Tibial artery (tissue), 4 donors: ENCODE measurements around the gene SYTL3.
A peak's percentile ranks its signal among the peaks of the same experiment; 100 is the strongest.
"Not testable (repeated sequence)": the region's sequence is repeated elsewhere in the genome, so short reads cannot be mapped to it uniquely, and the experiment has no call there.

ENCODE experiments used
- DNase-seq, 2 donors: peaks; one replicate each; pipeline ENCODE4 v3.0.0-alpha.2; 2019
- H3K27ac ChIP-seq, 2 donors: fragments of 200-600 bp; sonication (generic) in 1 of 2; 1 replicate in 1 of 2; 2 replicates in 1 of 2; pipeline ENCODE4 v1.5.1; 2018 to 2019; ENCODE audit warnings: mild to moderate bottlenecking in 1 of 2
- H3K27me3 ChIP-seq, 2 donors: fragments of 200-600 bp; sonication (generic) in 1 of 2; one replicate each; pipeline versions ENCODE4 v1.5.1 to v1.6.0; 2016 to 2019
- H3K36me3 ChIP-seq, 3 donors: fragments of 200-600 bp; sonication (generic) in 2 of 3; one replicate each; pipeline ENCODE4 v1.5.1; 2016 to 2019; ENCODE audit warnings: mild to moderate bottlenecking in 2 of 3
- H3K4me1 ChIP-seq, 4 donors: fragments of 200-600 bp; sonication (generic) in 2 of 4; 1 replicate in 3 of 4; 2 replicates in 1 of 4; pipeline ENCODE4 v1.5.1; 2016 to 2019
- H3K4me3 ChIP-seq, 2 donors: fragments of 200-600 bp; sonication (generic) in 1 of 2; 1 replicate in 1 of 2; 2 replicates in 1 of 2; pipeline ENCODE4 v1.5.1; 2018 to 2019; ENCODE audit warnings: mild to moderate bottlenecking in 2 of 2
- H3K9me3 ChIP-seq, 3 donors: fragments of 200-600 bp; sonication (generic) in 1 of 3; one replicate each; pipeline ENCODE4 v1.5.1; 2016 to 2019
- intact Hi-C: fragments of 100-400 bp; cut with DNase I; formaldehyde crosslinking; loops from one replicate; pipeline ENCODE4 v1.15.0; 2023; ENCODE audit warnings: low total_unique reads
- TF ChIP-seq, protein P1 (sequence below), 2 experiments: fragments of 200-600 bp in 1 of 2; fragments of 450-650 bp in 1 of 2; IDR thresholded peaks; one replicate each; pipeline ENCODE4 v1.5.1; 2017 to 2019; ENCODE audit warnings: antibody characterized with exemption in 2 of 2, mild to moderate bottlenecking in 1 of 2, moderate library complexity in 1 of 2

Gene SYTL3, protein sequence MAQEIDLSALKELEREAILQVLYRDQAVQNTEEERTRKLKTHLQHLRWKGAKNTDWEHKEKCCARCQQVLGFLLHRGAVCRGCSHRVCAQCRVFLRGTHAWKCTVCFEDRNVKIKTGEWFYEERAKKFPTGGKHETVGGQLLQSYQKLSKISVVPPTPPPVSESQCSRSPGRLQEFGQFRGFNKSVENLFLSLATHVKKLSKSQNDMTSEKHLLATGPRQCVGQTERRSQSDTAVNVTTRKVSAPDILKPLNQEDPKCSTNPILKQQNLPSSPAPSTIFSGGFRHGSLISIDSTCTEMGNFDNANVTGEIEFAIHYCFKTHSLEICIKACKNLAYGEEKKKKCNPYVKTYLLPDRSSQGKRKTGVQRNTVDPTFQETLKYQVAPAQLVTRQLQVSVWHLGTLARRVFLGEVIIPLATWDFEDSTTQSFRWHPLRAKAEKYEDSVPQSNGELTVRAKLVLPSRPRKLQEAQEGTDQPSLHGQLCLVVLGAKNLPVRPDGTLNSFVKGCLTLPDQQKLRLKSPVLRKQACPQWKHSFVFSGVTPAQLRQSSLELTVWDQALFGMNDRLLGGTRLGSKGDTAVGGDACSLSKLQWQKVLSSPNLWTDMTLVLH

DNA sequence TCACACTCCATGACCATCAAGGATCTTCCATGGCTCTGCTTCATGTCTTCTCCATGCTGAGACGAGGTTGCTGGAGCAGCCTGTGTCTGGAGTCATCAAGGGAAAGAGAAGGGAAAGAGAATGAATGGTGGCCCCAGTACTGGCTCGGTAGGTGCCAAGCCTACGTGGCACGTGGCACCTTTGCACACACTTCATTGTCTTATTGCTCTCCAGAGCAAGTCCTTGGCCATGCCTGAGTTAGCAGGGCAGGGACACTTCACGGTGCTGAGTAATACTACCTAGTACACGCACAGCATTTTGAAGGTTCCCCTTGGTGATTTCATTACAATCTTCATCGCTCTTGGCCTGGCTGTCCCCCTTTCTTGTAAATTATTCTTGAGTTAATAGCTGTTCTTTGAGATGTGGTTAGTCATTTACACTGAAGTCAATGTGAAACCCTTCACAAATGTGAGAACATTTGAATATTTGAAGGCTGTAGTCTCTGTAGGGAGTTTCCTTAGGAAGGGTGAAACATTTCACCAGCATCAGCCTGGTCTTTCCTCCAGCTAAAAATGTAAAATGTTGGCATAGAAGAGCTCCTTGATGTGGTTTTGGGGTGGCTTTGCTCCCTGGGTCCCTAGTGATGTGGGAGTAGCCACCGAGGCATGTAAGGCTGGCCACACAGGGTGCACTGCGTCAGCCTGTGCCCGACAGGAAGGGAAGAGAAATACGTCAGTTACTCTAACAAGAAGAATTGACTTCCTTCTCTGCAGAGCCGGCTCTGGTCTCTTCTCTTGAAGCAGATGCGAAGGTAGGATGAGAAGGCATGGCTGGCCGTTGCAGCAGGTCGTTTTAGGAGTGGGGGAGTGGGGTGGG, at the start of gene SYTL3:
Gene SYTL3 (plus strand): TSS at position 766 of the 855 bp plus-strand sequence. CDS start 13,215 bp downstream, outside the sequence.
- H3K36me3 ChIP-seq = no peaks in the 10 kb centered on the region

DNA sequence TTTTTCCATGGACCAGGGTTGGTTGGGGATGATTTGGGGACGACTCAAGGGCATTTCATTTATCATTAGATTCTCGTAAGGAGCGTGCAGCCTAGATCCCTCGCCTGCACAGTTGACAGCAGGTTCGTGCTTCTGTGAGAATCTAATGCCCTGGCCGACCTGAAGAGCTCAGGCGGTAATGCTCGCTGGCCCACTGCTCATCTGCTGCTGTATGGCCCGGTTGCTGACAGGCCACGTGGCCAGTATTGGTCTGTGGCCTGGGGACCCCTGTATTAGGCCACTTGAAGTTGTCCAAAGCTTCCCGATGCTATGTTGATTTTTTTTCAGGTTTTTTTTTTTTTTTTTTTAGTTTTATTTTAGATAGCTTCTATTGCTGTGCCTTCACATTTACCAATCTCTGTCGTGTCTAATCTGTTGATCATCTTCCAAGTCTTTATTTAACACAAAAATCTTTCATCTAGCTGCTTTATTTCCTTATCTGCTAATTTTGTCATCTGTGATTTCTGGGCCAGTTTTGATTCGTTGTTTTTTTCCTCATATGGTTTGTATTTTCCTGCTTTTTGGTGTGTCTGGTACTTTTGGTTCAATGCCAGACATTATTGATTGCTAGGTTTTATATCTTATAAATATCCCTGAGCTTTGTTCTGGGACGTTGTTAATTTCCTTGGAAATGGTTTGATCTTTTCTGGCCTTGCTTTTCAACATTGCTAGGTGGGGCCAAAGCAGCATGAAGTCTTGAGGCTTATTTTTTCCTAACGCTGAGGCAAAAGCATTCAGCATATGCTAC, 46.4 kb upstream of the SYTL3 start:
- TF ChIP-seq, protein P1, sequence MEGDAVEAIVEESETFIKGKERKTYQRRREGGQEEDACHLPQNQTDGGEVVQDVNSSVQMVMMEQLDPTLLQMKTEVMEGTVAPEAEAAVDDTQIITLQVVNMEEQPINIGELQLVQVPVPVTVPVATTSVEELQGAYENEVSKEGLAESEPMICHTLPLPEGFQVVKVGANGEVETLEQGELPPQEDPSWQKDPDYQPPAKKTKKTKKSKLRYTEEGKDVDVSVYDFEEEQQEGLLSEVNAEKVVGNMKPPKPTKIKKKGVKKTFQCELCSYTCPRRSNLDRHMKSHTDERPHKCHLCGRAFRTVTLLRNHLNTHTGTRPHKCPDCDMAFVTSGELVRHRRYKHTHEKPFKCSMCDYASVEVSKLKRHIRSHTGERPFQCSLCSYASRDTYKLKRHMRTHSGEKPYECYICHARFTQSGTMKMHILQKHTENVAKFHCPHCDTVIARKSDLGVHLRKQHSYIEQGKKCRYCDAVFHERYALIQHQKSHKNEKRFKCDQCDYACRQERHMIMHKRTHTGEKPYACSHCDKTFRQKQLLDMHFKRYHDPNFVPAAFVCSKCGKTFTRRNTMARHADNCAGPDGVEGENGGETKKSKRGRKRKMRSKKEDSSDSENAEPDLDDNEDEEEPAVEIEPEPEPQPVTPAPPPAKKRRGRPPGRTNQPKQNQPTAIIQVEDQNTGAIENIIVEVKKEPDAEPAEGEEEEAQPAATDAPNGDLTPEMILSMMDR (IDR thresholded peaks at IDR 0.05) = no peak
- intact Hi-C loops = no loop called here
- no peak overlapping the region for H3K27ac ChIP-seq
- H3K27me3 ChIP-seq = no peaks in the 10 kb centered on the region
- peaks cover 0 to 7% (median 0%) of the 10 kb centered on the region in 4 donors for H3K4me1 ChIP-seq
- H3K4me3 ChIP-seq = no peak overlapping the region
- H3K36me3 ChIP-seq = peaks cover 0 to 58% (median 41%) of the 10 kb centered on the region in 3 donors
- no peaks in the 10 kb centered on the region for H3K9me3 ChIP-seq
- no peak for DNase-seq

More for the DNA sequence above, at the start of gene SYTL3:
- Histone ChIP-seq H3K9me3 (no peaks in the 10 kb centered on the region), H3K4me3 (no peak within 1 kb of the TSS), H3K27me3 (no peaks in the 10 kb centered on the region), H3K4me1 (peaks cover 0 to 17% (median 13%) of the 10 kb centered on the region in 4 donors), H3K27ac (peak within 1 kb of the TSS; percentile 48 to 66)
- peak; percentile 61 to 76 for DNase-seq
- TF ChIP-seq, protein P1 (IDR thresholded peaks at IDR 0.05) = no peak
- intact Hi-C loops = no loop called here

DNA sequence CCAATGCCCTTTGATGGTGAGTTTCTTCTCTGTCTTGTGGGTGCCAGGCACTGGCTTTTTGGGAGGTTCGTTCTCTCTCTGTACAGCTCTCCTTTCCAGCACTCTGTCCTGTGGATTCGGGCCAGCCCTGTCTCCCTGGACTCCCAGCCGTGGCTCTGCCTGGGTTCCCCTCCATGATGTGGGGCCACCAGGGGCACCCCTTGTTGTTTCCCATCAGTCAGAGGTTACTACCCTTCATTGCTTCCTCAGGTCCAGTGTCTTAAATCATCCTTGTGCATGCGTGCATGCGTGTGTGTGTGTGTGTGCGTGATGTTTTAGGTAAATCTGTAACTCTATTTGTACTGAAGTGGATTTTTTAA, 45.8 kb upstream of the SYTL3 start:
- TF ChIP-seq, protein P1 (IDR thresholded peaks at IDR 0.05) = no peak
- no peaks in the 10 kb centered on the region for H3K27me3 ChIP-seq
- H3K27ac ChIP-seq = no peak overlapping the region
- no peaks in the 10 kb centered on the region for H3K9me3 ChIP-seq
- DNase-seq = no peak
- no peak overlapping the region for H3K4me3 ChIP-seq
- H3K36me3 ChIP-seq = peaks cover 0 to 57% (median 37%) of the 10 kb centered on the region in 3 donors
- intact Hi-C loops = no loop called here
- peaks cover 0 to 13% (median 0%) of the 10 kb centered on the region in 4 donors for H3K4me1 ChIP-seq

DNA sequence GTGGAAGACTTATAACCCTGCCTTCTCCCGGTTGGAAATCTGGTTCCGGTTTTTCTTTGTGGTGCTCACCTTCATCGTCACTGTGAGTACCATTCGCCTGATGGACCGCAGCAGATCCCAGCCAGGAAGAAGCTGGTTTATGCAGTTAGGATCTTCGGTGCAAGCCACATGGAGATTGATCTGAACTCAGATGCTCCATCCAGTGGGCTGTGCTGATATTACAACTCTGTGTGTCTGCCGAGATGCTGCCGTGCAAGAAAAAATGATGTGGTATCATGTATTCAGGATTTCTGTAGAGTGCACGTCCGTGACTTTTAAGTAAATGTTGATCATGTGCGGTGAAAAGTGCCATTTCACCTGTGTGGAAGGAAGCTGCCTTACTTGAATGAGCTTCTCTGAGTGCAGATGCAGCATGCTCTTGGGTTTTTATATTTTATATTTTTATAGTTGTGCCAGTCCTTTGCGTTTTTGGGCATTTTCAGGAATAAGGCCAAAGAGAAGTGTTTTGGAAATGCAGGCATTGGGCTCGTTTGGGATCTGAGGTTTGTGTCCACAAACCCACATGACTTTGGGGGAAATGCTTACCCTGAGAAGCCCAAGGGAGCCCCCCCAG, 44.5 kb upstream of the SYTL3 start:
- no peak overlapping the region for H3K4me3 ChIP-seq
- H3K27me3 ChIP-seq = no peaks in the 10 kb centered on the region
- peaks cover 0 to 24% (median 3%) of the 10 kb centered on the region in 4 donors for H3K4me1 ChIP-seq
- TF ChIP-seq, protein P1 (IDR thresholded peaks at IDR 0.05) = peak; percentile 75 to 80
- H3K9me3 ChIP-seq = no peaks in the 10 kb centered on the region
- intact Hi-C loops = no loop called here
- H3K27ac ChIP-seq = peak overlapping the region in 1 of 2 donors; percentile 8
- H3K36me3 ChIP-seq = peaks cover 0 to 56% (median 35%) of the 10 kb centered on the region in 3 donors
- peak; percentile 50 to 76 for DNase-seq

DNA sequence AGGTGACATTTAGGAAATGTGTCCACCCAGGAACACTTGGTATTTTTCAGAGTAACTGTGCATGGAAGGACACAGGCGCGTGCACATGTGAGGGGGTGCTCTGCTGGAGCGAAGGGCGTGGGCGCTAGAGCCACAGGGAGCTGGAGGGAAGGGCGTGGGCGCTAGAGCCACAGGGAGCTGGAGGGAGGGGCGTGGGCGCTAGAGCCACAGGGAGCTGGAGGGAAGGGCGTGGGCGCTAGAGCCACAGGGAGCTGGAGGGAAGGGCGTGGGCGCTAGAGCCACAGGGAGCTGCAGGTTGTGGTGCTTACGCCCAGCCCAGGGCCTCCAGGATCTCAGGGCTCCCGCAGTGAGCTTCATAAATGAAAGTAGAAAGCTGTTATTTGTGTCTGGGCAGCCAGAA, 43.8 kb upstream of the SYTL3 start:
- H3K9me3 ChIP-seq, H3K27me3 ChIP-seq, DNase-seq, intact Hi-C loops, H3K4me3 ChIP-seq: not testable (repeated sequence)
- peak overlapping the region in 1 of 2 donors; percentile 8 for H3K27ac ChIP-seq
- peaks cover 0 to 60% (median 34%) of the 10 kb centered on the region in 3 donors for H3K36me3 ChIP-seq
- H3K4me1 ChIP-seq = peaks cover 0 to 31% (median 7%) of the 10 kb centered on the region in 4 donors
